ENCODE results near the gene ZNF746. TPM values are rescaled to one million over a fixed set of nuclear protein-coding genes. Genes with fewer than 3 reads are reported as not detected.

ZNF746 gene
- total RNA-seq, 4 donors from 2014 or later = 15.8 to 50.4 (median 33.1) TPM

DNA sequence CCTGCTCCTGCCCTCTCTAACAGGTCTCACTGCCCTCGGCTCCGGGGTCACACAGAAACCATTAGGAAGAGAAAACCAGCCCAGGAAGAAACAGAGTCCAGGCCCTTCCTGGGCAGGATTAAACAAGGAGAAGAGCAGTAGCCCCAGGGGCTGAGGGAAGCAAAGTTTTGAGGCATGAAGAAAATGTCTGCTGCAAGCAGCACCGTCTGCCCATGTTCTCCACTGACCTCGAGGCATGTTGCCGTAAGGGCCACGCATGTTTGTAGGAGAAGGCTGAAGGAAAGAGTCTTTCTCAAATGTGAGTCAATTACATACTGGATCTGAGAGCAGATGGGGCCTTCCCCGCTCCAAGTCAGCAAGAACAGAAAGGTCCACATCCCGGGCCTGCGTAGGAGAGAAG, 4.2 kb downstream of the ZNF746 start:
- Histone ChIP-seq H3K27ac (no peak overlapping the region), H3K4me1 (peaks cover 9 to 24% (median 11%) of the 10 kb centered on the region in 4 donors), H3K27me3 (no peaks in the 10 kb centered on the region), H3K9me3 (no peaks in the 10 kb centered on the region), H3K4me3 (no peak overlapping the region), H3K36me3 (peaks cover 0 to 42% (median 15%) of the 10 kb centered on the region in 4 donors)
- in situ Hi-C loops (cut with MboI; ENCODE audit: low pct_ligation_motif_present in 1 of 4, low pct_unique_long_range_greater_than_20kb in 1 of 4, low sequenced_read_pairs in 3 of 4) = no loop called here
- no peak for DNase-seq
- intact Hi-C loops (cut with DNase I; ENCODE audit: low total_unique reads) = no loop called here
- WGBS, 2 donors (ENCODE audit: low coverage in 1 of 2) = 90 to 94% methylated on average over 2 to 9 of the region's 9 CpGs
- TF ChIP-seq, protein P1, sequence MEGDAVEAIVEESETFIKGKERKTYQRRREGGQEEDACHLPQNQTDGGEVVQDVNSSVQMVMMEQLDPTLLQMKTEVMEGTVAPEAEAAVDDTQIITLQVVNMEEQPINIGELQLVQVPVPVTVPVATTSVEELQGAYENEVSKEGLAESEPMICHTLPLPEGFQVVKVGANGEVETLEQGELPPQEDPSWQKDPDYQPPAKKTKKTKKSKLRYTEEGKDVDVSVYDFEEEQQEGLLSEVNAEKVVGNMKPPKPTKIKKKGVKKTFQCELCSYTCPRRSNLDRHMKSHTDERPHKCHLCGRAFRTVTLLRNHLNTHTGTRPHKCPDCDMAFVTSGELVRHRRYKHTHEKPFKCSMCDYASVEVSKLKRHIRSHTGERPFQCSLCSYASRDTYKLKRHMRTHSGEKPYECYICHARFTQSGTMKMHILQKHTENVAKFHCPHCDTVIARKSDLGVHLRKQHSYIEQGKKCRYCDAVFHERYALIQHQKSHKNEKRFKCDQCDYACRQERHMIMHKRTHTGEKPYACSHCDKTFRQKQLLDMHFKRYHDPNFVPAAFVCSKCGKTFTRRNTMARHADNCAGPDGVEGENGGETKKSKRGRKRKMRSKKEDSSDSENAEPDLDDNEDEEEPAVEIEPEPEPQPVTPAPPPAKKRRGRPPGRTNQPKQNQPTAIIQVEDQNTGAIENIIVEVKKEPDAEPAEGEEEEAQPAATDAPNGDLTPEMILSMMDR (IDR thresholded peaks at IDR 0.05) = no peak
- no peak for TF ChIP-seq POLR2A (IDR thresholded peaks at IDR 0.05)

DNA sequence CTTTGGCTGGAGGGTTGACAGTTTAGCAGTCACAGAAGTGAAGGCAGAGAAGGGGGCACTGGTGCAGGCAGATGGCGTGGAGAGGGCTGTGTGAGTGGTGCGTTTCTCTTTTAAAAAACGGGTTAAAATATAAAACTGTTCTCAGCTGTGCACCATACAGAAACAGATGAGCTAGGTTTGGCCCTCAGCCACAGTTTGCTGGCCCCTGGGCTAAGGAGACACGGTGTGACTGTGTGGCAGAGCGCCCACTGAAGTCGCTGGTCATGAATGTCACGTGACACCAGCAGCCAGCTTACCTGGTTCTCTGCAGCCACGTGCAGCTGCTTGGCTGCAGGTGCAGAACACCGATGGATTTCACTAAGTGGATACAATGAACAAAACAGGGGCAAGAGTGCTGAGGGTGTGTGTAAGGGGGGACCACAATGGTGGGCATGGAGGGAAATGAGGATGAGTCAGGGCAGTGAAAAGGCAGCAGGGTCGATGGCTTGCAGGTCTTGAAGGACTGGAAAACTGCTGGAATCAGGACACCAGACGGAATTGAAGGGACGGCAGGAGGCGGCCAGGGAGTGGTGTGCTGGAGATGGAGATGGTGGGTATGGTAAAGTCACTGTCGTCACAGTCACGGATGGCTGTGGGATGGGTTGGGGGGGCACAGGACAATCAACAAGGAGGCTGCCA, 7.4 kb downstream of the ZNF746 start:
- H3K36me3 ChIP-seq = peaks cover 0 to 64% (median 26%) of the 10 kb centered on the region in 4 donors
- TF ChIP-seq, protein P1 (IDR thresholded peaks at IDR 0.05) = no peak
- TF ChIP-seq POLR2AphosphoS5 (IDR thresholded peaks at IDR 0.05) (no peak), EP300 (IDR thresholded peaks at IDR 0.05; ENCODE audit: low read depth) (no peak), POLR2A (IDR thresholded peaks at IDR 0.05) (no peak)
- in situ Hi-C loops (cut with MboI; ENCODE audit: low pct_ligation_motif_present in 1 of 4, low pct_unique_long_range_greater_than_20kb in 1 of 4, low sequenced_read_pairs in 3 of 4) = no loop called here
- no peaks in the 10 kb centered on the region for H3K9me3 ChIP-seq
- H3K4me1 ChIP-seq = peaks cover 0 to 4% (median 0%) of the 10 kb centered on the region in 4 donors
- DNase-seq = no peak
- intact Hi-C loops (cut with DNase I; ENCODE audit: low total_unique reads) = no loop called here
- no peak overlapping the region for H3K27ac ChIP-seq
- 86 to 89% methylated on average over 8 to 15 of the region's 15 CpGs for WGBS, 2 donors (ENCODE audit: low coverage in 1 of 2)
- no peaks in the 10 kb centered on the region for H3K27me3 ChIP-seq
- H3K4me3 ChIP-seq = no peak overlapping the region

DNA sequence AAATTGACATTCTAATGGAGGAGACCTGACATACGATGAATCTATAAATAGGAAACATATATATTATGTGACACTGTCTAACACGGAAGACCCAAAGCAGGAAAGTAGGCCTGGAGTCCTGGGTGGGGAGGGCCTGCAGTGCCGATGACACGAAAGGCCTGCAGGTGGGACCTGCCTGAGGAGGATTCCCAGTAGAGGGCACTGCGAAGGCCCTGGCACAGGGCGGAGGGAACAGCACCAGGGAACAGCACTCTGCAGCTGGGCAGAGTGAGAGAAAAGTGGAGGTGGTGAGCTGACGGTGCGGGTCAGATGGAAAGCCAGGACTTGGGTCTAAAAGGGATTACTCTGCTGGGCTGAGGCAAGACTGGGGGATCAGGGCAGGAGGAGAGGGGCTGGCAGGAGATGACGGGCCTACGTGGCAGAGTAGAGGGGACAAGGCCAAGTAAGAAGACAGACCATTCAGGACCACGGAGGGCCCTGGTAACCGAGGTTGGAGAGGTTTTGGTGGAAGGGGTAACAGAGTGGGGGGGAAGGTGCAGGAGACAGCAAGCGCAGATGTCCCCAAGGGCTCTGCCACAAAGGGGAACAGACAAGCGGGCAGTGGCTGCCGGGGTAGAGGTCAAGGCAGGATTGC, 8.1 kb downstream of the ZNF746 start:
- Histone ChIP-seq H3K4me3 (no peak overlapping the region), H3K36me3 (peaks cover 0 to 65% (median 26%) of the 10 kb centered on the region in 4 donors), H3K9me3 (no peaks in the 10 kb centered on the region), H3K27ac (no peak overlapping the region), H3K4me1 (no peaks in the 10 kb centered on the region), H3K27me3 (no peaks in the 10 kb centered on the region)
- no peak for TF ChIP-seq EP300 (IDR thresholded peaks at IDR 0.05; ENCODE audit: low read depth)
- TF ChIP-seq, protein P1 (IDR thresholded peaks at IDR 0.05) = no peak
- no peak for TF ChIP-seq POLR2A (IDR thresholded peaks at IDR 0.05)
- no peak for DNase-seq
- WGBS, 2 donors (ENCODE audit: low coverage in 1 of 2) = 85 to 90% methylated on average over 9 to 15 of the region's 15 CpGs
- in situ Hi-C loops (cut with MboI; ENCODE audit: low pct_ligation_motif_present in 1 of 4, low pct_unique_long_range_greater_than_20kb in 1 of 4, low sequenced_read_pairs in 3 of 4) (no loop called here), intact Hi-C loops (cut with DNase I; ENCODE audit: low total_unique reads) (no loop called here)

DNA sequence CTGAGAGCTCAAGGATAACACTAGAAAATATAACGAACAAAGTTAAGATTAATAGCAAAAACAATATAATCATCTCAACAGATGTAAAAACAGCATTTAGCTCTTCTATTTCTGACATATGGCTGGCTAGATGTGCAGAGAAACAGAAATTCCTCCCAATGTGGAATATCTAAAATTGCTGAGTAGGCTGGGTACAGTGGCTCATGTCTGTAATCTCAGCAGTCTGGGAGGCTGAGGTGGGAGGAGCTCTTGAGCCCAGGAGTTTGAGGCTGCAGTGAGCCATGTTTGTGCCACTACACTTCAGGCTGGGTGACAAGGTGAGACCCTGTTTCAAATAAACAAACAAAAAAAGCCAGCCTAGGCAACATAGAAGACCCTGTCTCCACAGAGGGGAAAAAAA, 18.0 kb downstream of the ZNF746 start:
- WGBS, 2 donors (ENCODE audit: low coverage in 1 of 2) = 97 to 100% methylated on average over 1 of the region's 1 CpG
- H3K27ac ChIP-seq = no peak overlapping the region
- peaks cover 0 to 23% (median 11%) of the 10 kb centered on the region in 4 donors for H3K36me3 ChIP-seq
- DNase-seq = no peak
- H3K27me3 ChIP-seq = no peaks in the 10 kb centered on the region
- TF ChIP-seq EP300 (IDR thresholded peaks at IDR 0.05; ENCODE audit: low read depth) = no peak
- TF ChIP-seq, protein P1 (IDR thresholded peaks at IDR 0.05) = no peak
- intact Hi-C loops (cut with DNase I; ENCODE audit: low total_unique reads) (no loop called here), in situ Hi-C loops (cut with MboI; ENCODE audit: low pct_ligation_motif_present in 1 of 4, low pct_unique_long_range_greater_than_20kb in 1 of 4, low sequenced_read_pairs in 3 of 4) (no loop called here)
- H3K4me3 ChIP-seq = no peak overlapping the region
- H3K9me3 ChIP-seq = no peaks in the 10 kb centered on the region
- no peaks in the 10 kb centered on the region for H3K4me1 ChIP-seq

All from transverse colon (tissue), 4 donors.